ENCODE results near the gene NR3C2. TPM values are rescaled to one million over a fixed set of nuclear protein-coding genes. Genes with fewer than 3 reads are reported as not detected.

Gene NR3C2
- polyA plus RNA-seq, 1 of the 3 experiments (the other 2 are of a cell fraction) = 0.02 TPM

DNA sequence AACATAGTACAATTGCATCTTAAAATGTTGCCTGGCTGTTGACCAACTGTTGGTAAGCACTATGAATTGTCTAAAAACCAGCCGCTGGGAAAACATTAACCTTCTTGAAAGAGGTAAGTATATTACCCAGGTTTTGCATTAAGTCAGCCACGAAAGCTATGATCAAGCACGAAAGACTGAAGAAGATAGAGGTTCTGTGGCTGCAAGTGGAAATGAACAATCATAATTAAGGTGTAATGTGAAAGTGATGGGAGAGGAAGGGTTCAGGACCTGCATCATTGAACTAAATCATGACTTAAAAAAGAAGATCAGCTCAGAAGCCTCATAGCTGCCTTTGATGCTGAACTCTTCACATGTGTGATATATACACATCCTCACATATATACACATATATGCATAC lies 341.0 kb downstream of the NR3C2 start:
- Histone ChIP-seq H3K4me2 (no peak overlapping the region), H3K79me2 (ENCODE audit: insufficient read depth) (no peaks in the 10 kb centered on the region), H2AFZ (ENCODE audit: low read depth) (no peak overlapping the region), H3K27me3 (ENCODE audit: insufficient read depth) (no peaks in the 10 kb centered on the region), H3K36me3 (replicated peaks in 1 of 2; ENCODE audit: control insufficient read depth in 1 of 2, insufficient read depth in 2 of 2, low read length in 1 of 2) (no peaks in the 10 kb centered on the region), H3K9me3 (no peaks in the 10 kb centered on the region), H3F3A (replicated peaks; ENCODE audit: insufficient read depth) (no peaks in the 10 kb centered on the region), H4K20me1 (ENCODE audit: insufficient read depth) (no peaks in the 10 kb centered on the region), H3K9me2 (no peaks in the 10 kb centered on the region), H3K27ac (ENCODE audit: low read depth in 2 of 2, low read length in 1 of 2) (no peak overlapping the region), H3K4me1 (ENCODE audit: control insufficient read depth in 1 of 2, insufficient read depth in 2 of 2, low read depth in 1 of 2, low read length in 1 of 2) (no peaks in the 10 kb centered on the region), H3K4me3 (ENCODE audit: low read depth in 2 of 2, low read length in 1 of 2) (no peak overlapping the region), H3K9ac (no peak overlapping the region)
- WGBS (ENCODE audit: low lambda C conversion rate) = 64% methylated on average over 3 of the region's 3 CpGs
- ChIA-PET POLR2A (no interaction called here), CTCF (interaction anchor here (0.8 kb wide), 1 partner anchor 9 kb away, joined by 3 read pairs; no protein-coding TSS in a partner anchor)
- no peak for TF ChIP-seq GABPA (IDR thresholded peaks at IDR 0.05; ENCODE audit: low read depth)
- TF ChIP-seq SMC3 (IDR thresholded peaks at IDR 0.05; ENCODE audit: low read depth, low read length) = no peak
- TF ChIP-seq RCOR1 (IDR thresholded peaks at IDR 0.05; ENCODE audit: low read length) = no peak
- TF ChIP-seq RFX5 (IDR thresholded peaks at IDR 0.05; ENCODE audit: low read length) = no peak
- no peak for TF ChIP-seq NRF1 (IDR thresholded peaks at IDR 0.05; ENCODE audit: low read depth, low read length)
- TF ChIP-seq YY1 (IDR thresholded peaks at IDR 0.05; ENCODE audit: low read depth) = no peak
- TF ChIP-seq, protein P1, sequence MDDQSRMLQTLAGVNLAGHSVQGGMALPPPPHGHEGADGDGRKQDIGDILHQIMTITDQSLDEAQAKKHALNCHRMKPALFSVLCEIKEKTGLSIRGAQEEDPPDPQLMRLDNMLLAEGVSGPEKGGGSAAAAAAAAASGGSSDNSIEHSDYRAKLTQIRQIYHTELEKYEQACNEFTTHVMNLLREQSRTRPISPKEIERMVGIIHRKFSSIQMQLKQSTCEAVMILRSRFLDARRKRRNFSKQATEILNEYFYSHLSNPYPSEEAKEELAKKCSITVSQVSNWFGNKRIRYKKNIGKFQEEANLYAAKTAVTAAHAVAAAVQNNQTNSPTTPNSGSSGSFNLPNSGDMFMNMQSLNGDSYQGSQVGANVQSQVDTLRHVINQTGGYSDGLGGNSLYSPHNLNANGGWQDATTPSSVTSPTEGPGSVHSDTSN (IDR thresholded peaks at IDR 0.05) = no peak
- no peak for TF ChIP-seq SIN3A (IDR thresholded peaks at IDR 0.05; ENCODE audit: borderline replicate concordance, low read depth, low read length)
- TF ChIP-seq FOXJ3 (CRISPR knock-in tag; IDR thresholded peaks at IDR 0.05) = no peak
- TF ChIP-seq, protein P2, sequence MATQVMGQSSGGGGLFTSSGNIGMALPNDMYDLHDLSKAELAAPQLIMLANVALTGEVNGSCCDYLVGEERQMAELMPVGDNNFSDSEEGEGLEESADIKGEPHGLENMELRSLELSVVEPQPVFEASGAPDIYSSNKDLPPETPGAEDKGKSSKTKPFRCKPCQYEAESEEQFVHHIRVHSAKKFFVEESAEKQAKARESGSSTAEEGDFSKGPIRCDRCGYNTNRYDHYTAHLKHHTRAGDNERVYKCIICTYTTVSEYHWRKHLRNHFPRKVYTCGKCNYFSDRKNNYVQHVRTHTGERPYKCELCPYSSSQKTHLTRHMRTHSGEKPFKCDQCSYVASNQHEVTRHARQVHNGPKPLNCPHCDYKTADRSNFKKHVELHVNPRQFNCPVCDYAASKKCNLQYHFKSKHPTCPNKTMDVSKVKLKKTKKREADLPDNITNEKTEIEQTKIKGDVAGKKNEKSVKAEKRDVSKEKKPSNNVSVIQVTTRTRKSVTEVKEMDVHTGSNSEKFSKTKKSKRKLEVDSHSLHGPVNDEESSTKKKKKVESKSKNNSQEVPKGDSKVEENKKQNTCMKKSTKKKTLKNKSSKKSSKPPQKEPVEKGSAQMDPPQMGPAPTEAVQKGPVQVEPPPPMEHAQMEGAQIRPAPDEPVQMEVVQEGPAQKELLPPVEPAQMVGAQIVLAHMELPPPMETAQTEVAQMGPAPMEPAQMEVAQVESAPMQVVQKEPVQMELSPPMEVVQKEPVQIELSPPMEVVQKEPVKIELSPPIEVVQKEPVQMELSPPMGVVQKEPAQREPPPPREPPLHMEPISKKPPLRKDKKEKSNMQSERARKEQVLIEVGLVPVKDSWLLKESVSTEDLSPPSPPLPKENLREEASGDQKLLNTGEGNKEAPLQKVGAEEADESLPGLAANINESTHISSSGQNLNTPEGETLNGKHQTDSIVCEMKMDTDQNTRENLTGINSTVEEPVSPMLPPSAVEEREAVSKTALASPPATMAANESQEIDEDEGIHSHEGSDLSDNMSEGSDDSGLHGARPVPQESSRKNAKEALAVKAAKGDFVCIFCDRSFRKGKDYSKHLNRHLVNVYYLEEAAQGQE (IDR thresholded peaks at IDR 0.05; ENCODE audit: low read depth, low read length) = no peak
- TF ChIP-seq RXRA (IDR thresholded peaks at IDR 0.05; ENCODE audit: borderline replicate concordance, low read depth) = no peak
- TF ChIP-seq, protein P3, sequence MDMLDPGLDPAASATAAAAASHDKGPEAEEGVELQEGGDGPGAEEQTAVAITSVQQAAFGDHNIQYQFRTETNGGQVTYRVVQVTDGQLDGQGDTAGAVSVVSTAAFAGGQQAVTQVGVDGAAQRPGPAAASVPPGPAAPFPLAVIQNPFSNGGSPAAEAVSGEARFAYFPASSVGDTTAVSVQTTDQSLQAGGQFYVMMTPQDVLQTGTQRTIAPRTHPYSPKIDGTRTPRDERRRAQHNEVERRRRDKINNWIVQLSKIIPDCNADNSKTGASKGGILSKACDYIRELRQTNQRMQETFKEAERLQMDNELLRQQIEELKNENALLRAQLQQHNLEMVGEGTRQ (IDR thresholded peaks at IDR 0.05; ENCODE audit: borderline replicate concordance, low read depth, low read length) = no peak
- no peak for TF ChIP-seq POLR2AphosphoS5 (IDR thresholded peaks at IDR 0.05; ENCODE audit: low read depth, low read length)
- TF ChIP-seq GATA2 (CRISPR knock-in tag; IDR thresholded peaks at IDR 0.05) = no peak
- TF ChIP-seq JUND (IDR thresholded peaks at IDR 0.05) = no peak
- DNase-seq = no peak

All from SK-N-SH (cell line).